Prostate gland (tissue), 2 donors: ENCODE data around the gene ZBTB4.

Source experiments
- POLR2AphosphoS5 ChIP-seq: sonication (generic); formaldehyde crosslinking; IDR thresholded peaks from one replicate; pipeline ENCODE4 v1.6.1; 2017; ENCODE audit warnings: antibody characterized with exemption
- TF ChIP-seq, protein P1 (sequence below), 4 experiments: fragments of 200-600 bp in 2 of 4; fragments of 450-650 bp in 2 of 4; sonication (generic) in 2 of 4; IDR thresholded peaks; 1 replicate in 3 of 4; 2 replicates in 1 of 4; pipeline ENCODE4 v1.5.1; 2016 to 2019; ENCODE audit warnings: antibody characterized with exemption in 4 of 4, mild to moderate bottlenecking in 2 of 4, moderate library complexity in 2 of 4

GRCh38 chr17:7499161-7499560, 19.7 kb upstream of the ZBTB4 start:
- no peak for TF ChIP-seq POLR2AphosphoS5
- TF ChIP-seq, protein P1, sequence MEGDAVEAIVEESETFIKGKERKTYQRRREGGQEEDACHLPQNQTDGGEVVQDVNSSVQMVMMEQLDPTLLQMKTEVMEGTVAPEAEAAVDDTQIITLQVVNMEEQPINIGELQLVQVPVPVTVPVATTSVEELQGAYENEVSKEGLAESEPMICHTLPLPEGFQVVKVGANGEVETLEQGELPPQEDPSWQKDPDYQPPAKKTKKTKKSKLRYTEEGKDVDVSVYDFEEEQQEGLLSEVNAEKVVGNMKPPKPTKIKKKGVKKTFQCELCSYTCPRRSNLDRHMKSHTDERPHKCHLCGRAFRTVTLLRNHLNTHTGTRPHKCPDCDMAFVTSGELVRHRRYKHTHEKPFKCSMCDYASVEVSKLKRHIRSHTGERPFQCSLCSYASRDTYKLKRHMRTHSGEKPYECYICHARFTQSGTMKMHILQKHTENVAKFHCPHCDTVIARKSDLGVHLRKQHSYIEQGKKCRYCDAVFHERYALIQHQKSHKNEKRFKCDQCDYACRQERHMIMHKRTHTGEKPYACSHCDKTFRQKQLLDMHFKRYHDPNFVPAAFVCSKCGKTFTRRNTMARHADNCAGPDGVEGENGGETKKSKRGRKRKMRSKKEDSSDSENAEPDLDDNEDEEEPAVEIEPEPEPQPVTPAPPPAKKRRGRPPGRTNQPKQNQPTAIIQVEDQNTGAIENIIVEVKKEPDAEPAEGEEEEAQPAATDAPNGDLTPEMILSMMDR (IDR thresholded peaks at IDR 0.05): no peak
